ENCODE results near the gene H19. TPM values are rescaled to one million over a fixed set of nuclear protein-coding genes. Genes with fewer than 3 reads are reported as not detected.

The H19 gene
- total and polyA plus RNA-seq, 9 of the 15 experiments (the other 6 are each of a cell fraction or from before 2014, with no cell fraction given): 0.13 to 682 (median 15.7) TPM

DNA sequence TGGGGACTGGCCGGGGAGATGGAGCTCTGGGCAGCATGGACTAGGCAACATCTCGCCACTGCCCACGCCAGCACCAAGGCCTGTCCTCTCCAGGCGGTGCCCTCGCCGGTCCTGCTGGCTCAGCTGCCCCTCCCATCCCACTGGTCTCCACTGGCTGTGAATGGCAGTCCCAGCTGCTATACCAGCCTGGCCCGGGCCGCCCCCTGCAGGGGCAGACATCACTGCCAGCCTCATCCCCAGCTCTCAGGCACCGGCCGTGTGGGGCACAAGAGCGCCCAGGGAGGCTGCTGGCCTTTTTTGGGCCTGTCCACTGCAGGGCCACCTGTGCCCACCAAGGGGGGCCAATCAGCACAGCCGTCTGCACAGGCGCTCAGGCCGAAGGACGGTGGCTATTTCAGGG, 30.1 kb upstream of the H19 start:
- no peak for ATAC-seq
- Histone ChIP-seq H2AFZ (ENCODE audit: low read depth, low read length) (no peak overlapping the region), H3K4me2 (ENCODE audit: insufficient read depth, low read length) (no peak overlapping the region), H3K36me3 (ENCODE audit: control insufficient read depth, insufficient read depth, low read length) (no peaks in the 10 kb centered on the region), H3K9me3 (replicated peaks; ENCODE audit: control insufficient read depth, insufficient read depth, low read depth, low read length) (no peaks in the 10 kb centered on the region), H3K9ac (ENCODE audit: insufficient read depth in 1 of 2, low read depth in 2 of 2, low read length in 2 of 2) (no peak overlapping the region), H3K27ac (ENCODE audit: extremely low read depth, low read depth, low read length) (no peak overlapping the region), H3K4me3 (no peak overlapping the region), H3K27me3 (ENCODE audit: control insufficient read depth in 2 of 2, insufficient read depth in 2 of 2, low read length in 2 of 2) (no peaks in the 10 kb centered on the region), H3K4me1 (replicated peaks in 1 of 2; ENCODE audit: control insufficient read depth in 2 of 2, insufficient read depth in 2 of 2, low read length in 2 of 2) (no peaks in the 10 kb centered on the region), H3K79me2 (ENCODE audit: control insufficient read depth, insufficient read depth, low read length) (no peaks in the 10 kb centered on the region), H3K9me1 (ENCODE audit: control insufficient read depth, insufficient read depth, low read length) (no peaks in the 10 kb centered on the region), H4K20me1 (replicated peaks; ENCODE audit: control insufficient read depth, insufficient read depth, low read length) (no peaks in the 10 kb centered on the region)
- in situ Hi-C loops (cut with MboI): no loop called here
- no CpG with 5 or more reads among the region's 15 CpGs for WGBS (ENCODE audit: insufficient coverage, low coverage, missing lambda C conversion rate)
- no peak for FAIRE-seq
- no peak for DNase-seq (ENCODE audit: extremely low read depth in 1 of 4, low spot score in 3 of 4)
- intact Hi-C loops (cut with micrococcal nuclease): no loop called here
- POLR2A ChIA-PET: interaction anchor here (0.7 to 1.5 kb wide), 3 partner anchors 10 kb away, joined by 3 to 5 read pairs (median 5); no protein-coding TSS in a partner anchor
- BruUV-seq (replicated peaks): no TSS peak
- CTCF ChIA-PET (ENCODE audit: low intra/inter-chr PET ratio): no interaction called here
- TF ChIP-seq, protein P1, sequence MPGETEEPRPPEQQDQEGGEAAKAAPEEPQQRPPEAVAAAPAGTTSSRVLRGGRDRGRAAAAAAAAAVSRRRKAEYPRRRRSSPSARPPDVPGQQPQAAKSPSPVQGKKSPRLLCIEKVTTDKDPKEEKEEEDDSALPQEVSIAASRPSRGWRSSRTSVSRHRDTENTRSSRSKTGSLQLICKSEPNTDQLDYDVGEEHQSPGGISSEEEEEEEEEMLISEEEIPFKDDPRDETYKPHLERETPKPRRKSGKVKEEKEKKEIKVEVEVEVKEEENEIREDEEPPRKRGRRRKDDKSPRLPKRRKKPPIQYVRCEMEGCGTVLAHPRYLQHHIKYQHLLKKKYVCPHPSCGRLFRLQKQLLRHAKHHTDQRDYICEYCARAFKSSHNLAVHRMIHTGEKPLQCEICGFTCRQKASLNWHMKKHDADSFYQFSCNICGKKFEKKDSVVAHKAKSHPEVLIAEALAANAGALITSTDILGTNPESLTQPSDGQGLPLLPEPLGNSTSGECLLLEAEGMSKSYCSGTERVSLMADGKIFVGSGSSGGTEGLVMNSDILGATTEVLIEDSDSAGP (CRISPR knock-in tag; IDR thresholded peaks at IDR 0.05): no peak
- no peak for TF ChIP-seq HDAC1 (IDR thresholded peaks at IDR 0.05)
- TF ChIP-seq, protein P2, sequence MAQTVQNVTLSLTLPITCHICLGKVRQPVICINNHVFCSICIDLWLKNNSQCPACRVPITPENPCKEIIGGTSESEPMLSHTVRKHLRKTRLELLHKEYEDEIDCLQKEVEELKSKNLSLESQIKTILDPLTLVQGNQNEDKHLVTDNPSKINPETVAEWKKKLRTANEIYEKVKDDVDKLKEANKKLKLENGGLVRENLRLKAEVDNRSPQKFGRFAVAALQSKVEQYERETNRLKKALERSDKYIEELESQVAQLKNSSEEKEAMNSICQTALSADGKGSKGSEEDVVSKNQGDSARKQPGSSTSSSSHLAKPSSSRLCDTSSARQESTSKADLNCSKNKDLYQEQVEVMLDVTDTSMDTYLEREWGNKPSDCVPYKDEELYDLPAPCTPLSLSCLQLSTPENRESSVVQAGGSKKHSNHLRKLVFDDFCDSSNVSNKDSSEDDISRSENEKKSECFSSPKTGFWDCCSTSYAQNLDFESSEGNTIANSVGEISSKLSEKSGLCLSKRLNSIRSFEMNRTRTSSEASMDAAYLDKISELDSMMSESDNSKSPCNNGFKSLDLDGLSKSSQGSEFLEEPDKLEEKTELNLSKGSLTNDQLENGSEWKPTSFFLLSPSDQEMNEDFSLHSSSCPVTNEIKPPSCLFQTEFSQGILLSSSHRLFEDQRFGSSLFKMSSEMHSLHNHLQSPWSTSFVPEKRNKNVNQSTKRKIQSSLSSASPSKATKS (CRISPR knock-in tag; IDR thresholded peaks at IDR 0.05): no peak
- no peak for TF ChIP-seq HMG20A (CRISPR knock-in tag; conservative IDR thresholded peaks at IDR 0.05)
- TF ChIP-seq ZNF165 (CRISPR knock-in tag; IDR thresholded peaks at IDR 0.05; ENCODE audit: borderline replicate concordance): no peak
- TF ChIP-seq ZNF583 (CRISPR knock-in tag; IDR thresholded peaks at IDR 0.05): no peak
- no peak for TF ChIP-seq KDM1A (IDR thresholded peaks at IDR 0.05)
- TF ChIP-seq, protein P3, sequence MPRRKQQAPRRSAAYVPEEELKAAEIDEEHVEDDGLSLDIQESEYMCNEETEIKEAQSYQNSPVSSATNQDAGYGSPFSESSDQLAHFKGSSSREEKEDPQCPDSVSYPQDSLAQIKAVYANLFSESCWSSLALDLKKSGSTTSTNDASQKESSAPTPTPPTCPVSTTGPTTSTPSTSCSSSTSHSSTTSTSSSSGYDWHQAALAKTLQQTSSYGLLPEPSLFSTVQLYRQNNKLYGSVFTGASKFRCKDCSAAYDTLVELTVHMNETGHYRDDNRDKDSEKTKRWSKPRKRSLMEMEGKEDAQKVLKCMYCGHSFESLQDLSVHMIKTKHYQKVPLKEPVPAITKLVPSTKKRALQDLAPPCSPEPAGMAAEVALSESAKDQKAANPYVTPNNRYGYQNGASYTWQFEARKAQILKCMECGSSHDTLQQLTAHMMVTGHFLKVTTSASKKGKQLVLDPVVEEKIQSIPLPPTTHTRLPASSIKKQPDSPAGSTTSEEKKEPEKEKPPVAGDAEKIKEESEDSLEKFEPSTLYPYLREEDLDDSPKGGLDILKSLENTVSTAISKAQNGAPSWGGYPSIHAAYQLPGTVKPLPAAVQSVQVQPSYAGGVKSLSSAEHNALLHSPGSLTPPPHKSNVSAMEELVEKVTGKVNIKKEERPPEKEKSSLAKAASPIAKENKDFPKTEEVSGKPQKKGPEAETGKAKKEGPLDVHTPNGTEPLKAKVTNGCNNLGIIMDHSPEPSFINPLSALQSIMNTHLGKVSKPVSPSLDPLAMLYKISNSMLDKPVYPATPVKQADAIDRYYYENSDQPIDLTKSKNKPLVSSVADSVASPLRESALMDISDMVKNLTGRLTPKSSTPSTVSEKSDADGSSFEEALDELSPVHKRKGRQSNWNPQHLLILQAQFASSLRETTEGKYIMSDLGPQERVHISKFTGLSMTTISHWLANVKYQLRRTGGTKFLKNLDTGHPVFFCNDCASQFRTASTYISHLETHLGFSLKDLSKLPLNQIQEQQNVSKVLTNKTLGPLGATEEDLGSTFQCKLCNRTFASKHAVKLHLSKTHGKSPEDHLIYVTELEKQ (CRISPR knock-in tag; IDR thresholded peaks at IDR 0.05): no peak
- no peak for TF ChIP-seq TAF1 (IDR thresholded peaks at IDR 0.05; ENCODE audit: control insufficient read depth, extremely low read depth, insufficient read depth, low read length, severe bottlenecking)
- no peak for TF ChIP-seq TARDBP (IDR thresholded peaks at IDR 0.05)
- TF ChIP-seq ETV1 (tag; conservative IDR thresholded peaks at IDR 0.05; ENCODE audit: low read depth): no peak
- no peak for TF ChIP-seq KLF13 (tag; IDR thresholded peaks at IDR 0.05; ENCODE audit: borderline replicate concordance, low read depth)
- TF ChIP-seq, protein P4, sequence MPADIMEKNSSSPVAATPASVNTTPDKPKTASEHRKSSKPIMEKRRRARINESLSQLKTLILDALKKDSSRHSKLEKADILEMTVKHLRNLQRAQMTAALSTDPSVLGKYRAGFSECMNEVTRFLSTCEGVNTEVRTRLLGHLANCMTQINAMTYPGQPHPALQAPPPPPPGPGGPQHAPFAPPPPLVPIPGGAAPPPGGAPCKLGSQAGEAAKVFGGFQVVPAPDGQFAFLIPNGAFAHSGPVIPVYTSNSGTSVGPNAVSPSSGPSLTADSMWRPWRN (IDR thresholded peaks at IDR 0.05; ENCODE audit: low read depth): no peak
- no peak for TF ChIP-seq HNRNPH1 (optimal IDR thresholded peaks at IDR 0.05; ENCODE audit: low read depth, low read length)
- TF ChIP-seq, protein P5, sequence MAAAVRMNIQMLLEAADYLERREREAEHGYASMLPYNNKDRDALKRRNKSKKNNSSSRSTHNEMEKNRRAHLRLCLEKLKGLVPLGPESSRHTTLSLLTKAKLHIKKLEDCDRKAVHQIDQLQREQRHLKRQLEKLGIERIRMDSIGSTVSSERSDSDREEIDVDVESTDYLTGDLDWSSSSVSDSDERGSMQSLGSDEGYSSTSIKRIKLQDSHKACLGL (CRISPR knock-in tag; IDR thresholded peaks at IDR 0.05; ENCODE audit: borderline replicate concordance, poor library complexity, severe bottlenecking): no peak

Measured in K562 (cell line).